Activated B cell treated with CpG ODN at 0.5 μM for 24 hours (primary cell): Measurements from ENCODE around the gene ZNF692. TPM values are rescaled to one million over a fixed set of nuclear protein-coding genes. Genes with fewer than 3 reads are reported as not detected.

Source experiments
- ATAC-seq: fragments of 200-7000 bp; cut with Tn5 transposase; one replicate; pipeline ENCODE4 v1.10.0; 2021; ENCODE audit warnings: low read depth, mild to moderate bottlenecking, moderate library complexity
- CTCF ChIA-PET: fragments of 350-600 bp; sonication (Branson Sonifier 250); formaldehyde crosslinking; loops from one replicate; lab custom pipeline; 2021; ENCODE audit warnings: antibody characterized with exemption; lab: Charles Lee
- POLR2A ChIA-PET: fragments of 350-600 bp; sonication (Branson Sonifier 250); formaldehyde crosslinking; loops from one replicate; lab custom pipeline; 2021; ENCODE audit warnings: antibody characterized with exemption; lab: Charles Lee
- DNase-seq: peaks from one replicate; pipeline ENCODE4 v3.0.0; 2022
- H3K27ac Mint-ChIP-seq: one replicate; pipeline ENCODE4 v1.8.0; 2020; ENCODE audit warnings: mixed read lengths
- H3K27me3 Mint-ChIP-seq: one replicate; pipeline ENCODE4 v1.8.0; 2021; ENCODE audit warnings: mixed read lengths
- H3K36me3 Mint-ChIP-seq: one replicate; pipeline ENCODE4 v1.8.0; 2021; ENCODE audit warnings: low read depth, mixed read lengths
- H3K4me1 Mint-ChIP-seq: one replicate; pipeline ENCODE4 v1.8.0; 2021; ENCODE audit warnings: mixed read lengths
- H3K4me3 Mint-ChIP-seq: one replicate; pipeline ENCODE4 v1.8.0; 2020; ENCODE audit warnings: mild to moderate bottlenecking, mixed read lengths
- H3K9me3 Mint-ChIP-seq: one replicate; pipeline ENCODE4 v1.8.0; 2020; ENCODE audit warnings: mixed read lengths
- CTCF ChIP-seq: fragments of 200-600 bp; IDR thresholded peaks from one replicate; pipeline ENCODE4 v1.8.0; 2022; ENCODE audit warnings: antibody characterized with exemption, mild to moderate bottlenecking
- intact Hi-C: fragments of 100-400 bp; cut with micrococcal nuclease; formaldehyde crosslinking; loops from one replicate; pipeline ENCODE4 v1.15.1; 2024
- total RNA-seq: library from RNA; stranded (reverse); gene quantifications from 2 replicates; pipeline ENCODE4 v1.2.3, GENCODE V29; 2022

The ZNF692 gene
- total RNA-seq, 1 donor from 2014 or later = 40.3 TPM

GRCh38 chr1:248840946-248841345 lies 17.9 kb downstream of the ZNF692 start:
- ChIA-PET POLR2A (interaction anchor here (1.0 to 3.8 kb wide), 3 partner anchors 10 to 18 kb away, joined by 3 to 22 read pairs (median 19); partner anchors contain the start of genes SH3BP5L and ZNF692), CTCF (interaction anchor here (0.8 to 2.1 kb wide), 2 partner anchors 18 to 86 kb away, joined by 3 to 16 read pairs; partner anchors contain the start of gene ZNF692)
- Mint-ChIP-seq H3K4me1 (peaks cover 44% of the 10 kb centered on the region), H3K36me3 (peaks cover 30% of the 10 kb centered on the region), H3K27ac (peak overlapping the region; percentile 24), H3K4me3 (peak overlapping the region; percentile 20), H3K27me3 (no peaks in the 10 kb centered on the region), H3K9me3 (no peaks in the 10 kb centered on the region)
- intact Hi-C loops = no loop called here
- no peak for ATAC-seq
- no peak for TF ChIP-seq CTCF
- DNase-seq = no peak

- H3K27me3 Mint-ChIP-seq = no peaks in the 10 kb centered on the region
- CTCF ChIA-PET = interaction anchor here (1.2 to 3.3 kb wide), 3 partner anchors 13 to 32 kb away, joined by 5 to 31 read pairs (median 29); partner anchors contain the start of genes SH3BP5L and ZNF692
- POLR2A ChIA-PET = interaction anchor here (0.7 to 4.6 kb wide), 9 partner anchors 8 to 67 kb away, joined by 3 to 250 read pairs (median 18); partner anchors contain the start of genes PGBD2, SH3BP5L and ZNF692
- ATAC-seq (no peak), DNase-seq (no peak)
- H3K4me1 Mint-ChIP-seq = peaks cover 44% of the 10 kb centered on the region
- peak overlapping the region; percentile 98 for H3K27ac Mint-ChIP-seq
- H3K36me3 Mint-ChIP-seq = peaks cover 14% of the 10 kb centered on the region
- no peak for TF ChIP-seq CTCF
- intact Hi-C loops = loop anchor here (1.0 kb wide), 2 partner anchors 34 to 67 kb away; partner anchors contain the start of gene PGBD2
- H3K9me3 Mint-ChIP-seq = no peaks in the 10 kb centered on the region
- no peak overlapping the region for H3K4me3 Mint-ChIP-seq
These were observed 19.7 kb downstream of the ZNF692 start for GRCh38 chr1:248839168-248839555.

GRCh38 chr1:248838357-248839167 lies 20.3 kb downstream of the ZNF692 start:
- no peaks in the 10 kb centered on the region for H3K9me3 Mint-ChIP-seq
- no peak overlapping the region for H3K4me3 Mint-ChIP-seq
- intact Hi-C loops = loop anchor here (1.0 kb wide), 3 partner anchors 21 to 68 kb away; partner anchors contain the start of genes PGBD2 and ZNF692
- H3K36me3 Mint-ChIP-seq = peaks cover 12% of the 10 kb centered on the region
- ChIA-PET CTCF (interaction anchor here (1.2 to 3.3 kb wide), 5 partner anchors 10 to 32 kb away, joined by 5 to 31 read pairs (median 12); partner anchors contain the start of genes SH3BP5L and ZNF692), POLR2A (interaction anchor here (0.7 to 4.6 kb wide), 15 partner anchors 9 to 150 kb away, joined by 3 to 250 read pairs (median 8); partner anchors contain the start of genes PGBD2, SH3BP5L and ZNF692)
- TF ChIP-seq CTCF = no peak
- H3K27ac Mint-ChIP-seq = peak overlapping the region; percentile 98
- no peaks in the 10 kb centered on the region for H3K27me3 Mint-ChIP-seq
- DNase-seq (peak; percentile 85), ATAC-seq (peak; percentile 66)
- peaks cover 42% of the 10 kb centered on the region for H3K4me1 Mint-ChIP-seq

- Mint-ChIP-seq H3K27ac (peak within 1 kb of the TSS; percentile 98), H3K27me3 (no peaks in the 10 kb centered on the region), H3K4me3 (no peak within 1 kb of the TSS), H3K4me1 (peaks cover 39% of the 10 kb centered on the region), H3K36me3 (peaks cover 12% of the 10 kb centered on the region), H3K9me3 (no peaks in the 10 kb centered on the region)
- ChIA-PET POLR2A (interaction anchor here (0.5 to 4.6 kb wide), 14 partner anchors 11 to 149 kb away, joined by 3 to 250 read pairs (median 9); partner anchors contain the start of genes PGBD2, SH3BP5L and ZNF692), CTCF (interaction anchor here (1.4 to 3.3 kb wide), 3 partner anchors 9 to 21 kb away, joined by 5 to 29 read pairs (median 12); partner anchors contain the start of genes SH3BP5L and ZNF692)
- intact Hi-C loops = loop anchor here (1.0 kb wide), 2 partner anchors 12 to 21 kb away; partner anchors contain the start of gene ZNF692
- ATAC-seq (peak; percentile 83), DNase-seq (peak; percentile 89)
- no peak for TF ChIP-seq CTCF
These were observed 21.0 kb downstream of the ZNF692 start, which contains the start of gene ZNF672 for GRCh38 chr1:248837781-248838356. Gene ZNF672 (plus strand): TSS chr1:248838224. CDS start chr1:248847275, 9,051 bp downstream.
